GM19395 (cell line): ENCODE measurements around the gene TBX1.
"Not testable (repeated sequence)": the region's sequence is repeated elsewhere in the genome, so short reads cannot be mapped to it uniquely, and the experiment has no call there.

ENCODE experiments used
- ATAC-seq: cut with Tn5 transposase; IDR thresholded peaks from one replicate; pipeline ENCODE4 v1.9.1; 2021; ENCODE audit warnings: mild to moderate bottlenecking, moderate library complexity; ENCODE audit not compliant: unreplicated experiment

TBX1 gene

DNA sequence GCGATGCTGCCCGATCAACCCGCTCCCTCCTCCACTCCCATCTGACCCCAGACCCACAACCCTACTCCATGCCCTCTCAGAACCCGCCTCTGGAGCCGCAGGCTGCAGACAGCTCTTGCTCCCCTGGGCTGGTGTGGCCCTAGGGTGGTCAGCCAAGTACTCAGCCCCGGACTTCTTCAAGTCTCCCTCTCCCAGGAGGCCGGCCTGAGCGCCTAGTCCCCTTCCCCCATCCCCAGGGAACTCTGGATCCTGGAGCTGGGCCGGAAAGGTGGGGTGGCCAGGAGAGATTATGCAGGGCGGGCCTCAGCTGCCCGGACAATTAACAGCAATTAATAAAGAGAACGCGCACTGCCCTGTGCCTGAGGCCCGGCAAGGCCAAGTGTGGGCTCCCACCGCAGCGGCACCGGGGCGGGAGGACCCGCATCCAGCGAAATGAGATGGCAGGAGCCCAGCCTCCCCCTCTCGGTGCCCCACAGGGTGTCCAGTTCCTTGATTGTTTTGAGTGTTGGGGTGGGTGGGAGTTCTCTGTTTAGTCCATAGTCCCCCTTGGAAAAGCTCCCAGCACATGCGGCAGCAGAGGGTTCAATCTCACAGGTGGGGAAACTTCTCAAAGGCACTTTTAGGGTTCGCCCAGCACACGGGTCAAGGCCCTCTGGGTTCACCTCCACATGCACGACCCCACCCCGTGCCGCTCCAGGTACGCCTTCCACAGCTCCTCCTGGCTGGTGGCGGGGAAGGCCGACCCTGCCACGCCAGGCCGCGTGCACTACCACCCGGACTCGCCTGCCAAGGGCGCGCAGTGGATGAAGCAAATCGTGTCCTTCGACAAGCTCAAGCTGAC, 3.1 kb downstream of the TBX1 start:
- no peak for ATAC-seq

GRCh38 chr22:19764299-19764593, 3.7 kb downstream of the TBX1 start:
- ATAC-seq = no peak

DNA sequence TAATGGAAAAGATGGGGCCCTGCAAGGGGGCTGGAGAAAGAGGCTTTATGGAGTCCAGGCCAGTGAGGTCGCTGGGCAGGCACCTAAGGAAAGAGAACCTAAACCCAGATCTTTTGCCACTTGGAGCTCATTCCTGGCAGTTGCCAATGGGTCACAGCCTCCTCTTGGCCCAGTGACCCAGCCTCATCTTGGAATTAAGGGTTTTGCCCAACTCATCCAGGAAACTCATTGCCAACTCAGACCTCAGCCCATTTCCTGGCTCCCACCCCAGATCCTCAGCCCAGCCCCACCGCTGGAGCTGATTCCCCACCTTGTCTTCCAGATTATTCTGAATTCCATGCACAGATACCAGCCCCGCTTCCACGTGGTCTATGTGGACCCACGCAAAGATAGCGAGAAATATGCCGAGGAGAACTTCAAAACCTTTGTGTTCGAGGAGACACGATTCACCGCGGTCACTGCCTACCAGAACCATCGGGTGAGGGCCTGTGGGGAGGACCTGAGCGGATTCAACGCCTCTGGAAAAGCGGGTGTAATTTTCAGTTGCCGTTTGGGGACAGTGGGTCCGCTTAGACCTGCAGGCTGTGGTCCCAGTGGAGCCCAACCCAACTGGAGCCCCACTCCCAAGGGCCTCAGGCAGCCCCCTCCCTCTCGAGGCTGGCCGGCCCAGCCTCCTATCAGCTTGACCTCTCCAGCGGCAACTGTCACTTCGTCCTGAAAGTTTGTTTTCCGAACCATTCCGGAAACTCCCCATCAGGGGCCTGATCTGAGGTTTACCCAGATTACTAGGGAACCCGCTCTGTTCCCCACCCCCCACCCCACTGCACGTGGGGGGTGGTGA, 4.3 kb downstream of the TBX1 start:
- no peak for ATAC-seq

- ATAC-seq = no peak
Observed at GRCh38 chr22:19765477-19766239, 5.1 kb downstream of the TBX1 start.

- ATAC-seq = no peak
Observed at GRCh38 chr22:19766240-19766510, 5.6 kb downstream of the TBX1 start.

- ATAC-seq = no peak
Observed at GRCh38 chr22:19766511-19767426, 6.2 kb downstream of the TBX1 start.

GRCh38 chr22:19767427-19768341, 7.1 kb downstream of the TBX1 start:
- no peak for ATAC-seq

DNA sequence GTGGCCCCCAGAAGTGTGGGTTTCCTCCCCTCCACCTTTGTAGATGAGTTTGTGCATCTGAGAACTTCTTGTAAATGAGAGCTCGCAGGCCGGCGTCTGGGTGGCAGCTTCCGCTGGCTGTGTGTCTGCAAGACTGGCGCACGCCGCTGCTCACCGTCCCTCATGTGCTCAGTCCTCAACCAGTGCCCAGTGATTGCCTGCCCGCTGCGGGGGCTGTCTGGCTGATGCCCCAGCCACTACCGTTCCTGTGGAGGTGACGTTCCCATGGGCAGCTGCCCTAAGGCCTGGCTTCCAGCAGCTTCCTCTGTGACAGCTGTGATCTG, 8.8 kb downstream of the TBX1 start:
- no peak for ATAC-seq

DNA sequence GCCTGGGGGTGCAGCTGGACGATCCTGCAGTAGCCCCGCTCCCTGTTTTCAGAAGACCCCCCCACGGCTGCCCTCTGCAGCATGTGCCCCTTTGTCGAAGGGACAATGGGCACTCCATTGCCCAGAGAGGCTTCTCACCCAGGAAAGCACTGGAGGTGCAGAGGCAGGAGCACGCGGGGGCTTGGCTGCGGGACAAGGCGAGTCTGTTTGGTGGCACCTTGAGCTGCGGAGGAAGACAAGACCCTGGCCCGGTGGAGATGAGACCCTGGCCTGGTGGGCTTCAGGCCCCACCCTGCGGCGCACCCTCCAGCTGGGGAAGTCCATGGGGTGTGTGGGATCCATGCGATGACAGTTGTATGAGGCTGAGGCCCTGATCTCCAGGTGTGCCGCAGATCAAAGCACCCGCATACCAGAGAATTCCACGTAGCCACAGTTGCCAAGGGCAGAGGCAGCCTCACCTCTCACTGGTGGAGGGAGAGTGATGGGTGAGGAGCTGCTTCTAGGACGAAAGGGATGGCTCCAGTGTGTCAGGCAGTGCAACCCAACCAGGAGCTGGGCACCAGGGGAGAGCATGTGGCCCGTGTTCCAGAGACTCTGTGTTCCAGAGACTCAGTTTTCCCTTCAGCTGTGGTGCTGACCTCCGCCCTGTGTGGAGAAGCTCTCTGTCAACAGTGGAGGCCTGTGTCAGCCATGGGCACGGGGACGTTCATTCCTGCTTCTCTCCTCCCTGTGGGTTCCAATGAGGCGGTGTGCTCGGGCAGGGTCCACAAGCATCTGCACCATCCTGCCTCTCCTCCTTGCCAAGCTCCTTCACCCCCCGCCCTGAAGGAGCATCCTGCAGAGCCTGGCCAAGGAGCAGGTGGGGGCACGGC, 10.0 kb downstream of the TBX1 start:
- ATAC-seq = no peak

GRCh38 chr22:19772422-19772672, 11.8 kb downstream of the TBX1 start:
- ATAC-seq = no peak

DNA sequence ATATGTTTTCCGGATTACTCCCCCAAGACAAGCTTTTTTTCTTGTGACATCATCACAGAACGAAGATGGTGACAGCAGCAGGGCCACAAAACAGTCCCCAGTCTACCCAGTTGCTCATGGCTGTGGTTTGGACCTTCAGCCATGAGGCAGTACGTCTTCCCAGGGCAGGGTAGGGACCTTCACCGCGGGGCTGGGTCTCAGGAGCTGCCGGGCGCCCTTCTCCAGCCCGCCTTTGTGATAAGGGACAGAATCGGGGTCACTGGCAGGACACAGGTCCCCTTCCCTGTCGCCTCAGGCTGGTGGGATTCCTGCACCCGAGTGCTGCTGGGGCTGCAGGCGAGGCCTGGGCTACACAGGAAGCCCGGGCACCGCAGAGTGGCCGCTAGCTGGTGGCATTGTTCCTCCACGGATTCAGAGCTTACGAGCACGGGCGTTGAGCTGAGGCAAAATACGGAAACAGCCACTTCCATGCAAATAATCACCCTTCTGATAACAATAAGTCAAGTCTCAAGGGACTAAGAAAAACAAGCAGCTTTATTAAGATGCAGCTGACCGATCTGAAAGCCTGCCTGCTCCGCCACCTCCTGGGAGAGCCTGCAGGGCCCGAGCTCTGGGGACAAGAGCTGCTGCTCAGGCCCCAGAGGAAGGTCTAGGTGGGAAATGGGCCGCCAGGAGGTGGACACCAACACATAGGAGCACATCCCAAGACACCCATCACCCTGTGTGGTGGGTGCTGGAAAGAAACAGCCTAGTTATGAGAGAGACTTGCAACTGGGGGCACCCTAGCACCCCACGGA, 12.3 kb downstream of the TBX1 start:
- ATAC-seq = no peak

- ATAC-seq = no peak
Observed at GRCh38 chr22:19773470-19774040, 13.0 kb downstream of the TBX1 start.

- no peak for ATAC-seq
Observed at GRCh38 chr22:19774628-19775027, 14.1 kb downstream of the TBX1 start.

GRCh38 chr22:19775496-19776325, 15.1 kb downstream of the TBX1 start:
- ATAC-seq = no peak

DNA sequence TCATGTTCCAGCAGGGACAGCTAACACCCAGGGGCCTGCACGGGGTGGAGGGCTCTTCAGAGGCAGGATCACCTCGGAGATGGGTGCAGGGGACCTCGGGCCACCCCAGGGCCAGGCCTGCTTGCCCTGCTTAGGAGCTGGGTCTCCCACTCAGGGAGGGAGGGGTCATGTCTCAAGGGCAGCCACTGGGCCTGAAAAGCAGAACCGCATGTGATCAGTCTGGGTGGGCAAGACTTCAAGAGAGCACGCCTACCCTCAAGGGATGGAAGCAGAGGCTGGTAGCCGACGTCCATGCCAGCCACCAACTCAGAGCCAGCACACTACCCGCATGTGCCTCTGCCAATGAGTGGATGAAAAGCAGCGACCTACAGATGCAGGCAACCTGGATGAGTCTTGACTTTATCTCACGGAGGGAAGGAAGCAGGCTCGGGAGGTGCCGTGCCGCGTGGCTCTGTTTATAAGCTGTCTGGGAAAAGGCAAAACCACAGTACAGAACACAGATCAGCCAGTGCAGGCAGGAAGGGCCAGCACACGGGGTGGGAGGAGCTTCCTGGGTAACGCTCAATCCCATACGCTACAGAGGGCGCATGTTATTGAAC, 16.0 kb downstream of the TBX1 start:
- no peak for ATAC-seq

GRCh38 chr22:19777192-19777591, 16.6 kb downstream of the TBX1 start:
- not testable (repeated sequence) for ATAC-seq

- no peak for ATAC-seq
Observed at GRCh38 chr22:19779011-19779421, 18.4 kb downstream of the TBX1 start.
